ENCODE results near the gene BTF3.
"Not testable (repeated sequence)": the region's sequence is repeated elsewhere in the genome, so short reads cannot be mapped to it uniquely, and the experiment has no call there.

Gene BTF3

DNA sequence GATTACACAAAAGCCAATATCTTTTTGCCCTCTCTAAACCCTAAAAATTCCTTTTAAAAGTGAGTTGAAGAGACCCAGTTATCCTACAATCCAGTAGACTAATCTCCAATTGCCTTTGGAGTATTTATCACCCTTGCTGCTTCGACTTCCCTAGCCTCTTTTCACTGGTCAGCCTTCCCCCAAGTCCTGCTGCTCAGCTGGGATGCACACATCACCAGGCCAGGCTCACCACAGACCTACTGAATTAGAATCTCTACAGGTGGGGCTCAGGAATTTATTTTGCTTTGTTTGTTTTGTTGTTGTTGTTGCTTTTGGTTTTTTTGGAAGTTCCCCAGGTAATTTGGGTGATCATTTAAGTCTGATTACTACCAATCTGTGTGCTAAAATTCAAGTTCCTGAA lies 38.1 kb upstream of the BTF3 start:
- no peak overlapping the region for H3K9ac ChIP-seq (ENCODE audit: low read depth in 1 of 2, low read length in 2 of 2)
- no peak overlapping the region for H3K4me3 ChIP-seq (ENCODE audit: low read length in 2 of 2)
- H3K9me3 ChIP-seq (ENCODE audit: control insufficient read depth in 2 of 2, low read length in 2 of 2): no peaks in the 10 kb centered on the region
- no peaks in the 10 kb centered on the region for H3K4me1 ChIP-seq (ENCODE audit: control insufficient read depth in 2 of 2, insufficient read depth in 2 of 2, low read length in 2 of 2)
- no peak overlapping the region for H3K27ac ChIP-seq (ENCODE audit: low read depth in 2 of 2, low read length in 2 of 2)
- H3K27me3 ChIP-seq (ENCODE audit: control insufficient read depth in 2 of 2, insufficient read depth in 2 of 2, low read length in 2 of 2): no peaks in the 10 kb centered on the region
- no peaks in the 10 kb centered on the region for H3K36me3 ChIP-seq (ENCODE audit: control insufficient read depth in 2 of 2, insufficient read depth in 2 of 2, low read length in 2 of 2)

DNA sequence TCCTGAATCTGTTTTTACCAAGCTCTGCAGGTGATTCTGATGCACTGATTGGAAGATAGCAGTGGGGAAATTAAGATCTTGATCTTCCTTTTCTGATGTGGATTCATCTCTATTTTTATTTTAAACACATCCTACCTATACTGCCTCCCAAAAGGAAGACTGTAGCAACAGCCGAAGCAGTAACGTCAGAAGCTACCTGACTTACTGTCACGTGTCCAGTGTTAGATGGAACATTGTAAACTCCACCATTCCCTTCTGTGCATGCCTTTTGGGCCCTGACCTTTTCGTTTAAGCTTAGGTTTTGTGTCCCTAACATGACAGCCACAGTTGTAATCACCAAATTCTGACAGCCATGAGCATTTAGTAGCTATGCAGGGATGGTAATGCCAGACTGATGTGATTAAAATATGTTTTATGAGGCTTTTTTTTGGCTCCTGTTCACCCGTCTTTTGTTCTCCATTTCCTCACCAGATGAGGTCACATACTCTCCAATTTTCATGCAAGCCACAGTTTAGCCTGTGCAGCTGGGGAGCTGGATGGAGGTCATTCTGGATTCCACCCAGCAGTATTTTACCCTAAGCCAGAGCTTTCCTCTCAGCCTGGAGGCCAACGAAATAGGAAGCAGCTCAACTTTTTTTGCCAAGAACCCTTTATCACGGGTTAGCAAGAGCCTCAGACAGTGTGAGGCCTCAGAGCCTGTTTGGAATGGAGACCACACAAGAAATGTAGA lies 34.1 kb upstream of the BTF3 start:
- Histone ChIP-seq H3K4me3 (ENCODE audit: low read length in 2 of 2) (no peak overlapping the region), H3K27ac (ENCODE audit: low read depth in 2 of 2, low read length in 2 of 2) (no peak overlapping the region), H3K36me3 (ENCODE audit: control insufficient read depth in 2 of 2, insufficient read depth in 2 of 2, low read length in 2 of 2) (no peaks in the 10 kb centered on the region), H3K4me1 (ENCODE audit: control insufficient read depth in 2 of 2, insufficient read depth in 2 of 2, low read length in 2 of 2) (no peaks in the 10 kb centered on the region), H3K9ac (ENCODE audit: low read depth in 1 of 2, low read length in 2 of 2) (no peak overlapping the region), H3K9me3 (ENCODE audit: control insufficient read depth in 2 of 2, low read length in 2 of 2) (no peaks in the 10 kb centered on the region), H3K27me3 (ENCODE audit: control insufficient read depth in 2 of 2, insufficient read depth in 2 of 2, low read length in 2 of 2) (no peaks in the 10 kb centered on the region)

DNA sequence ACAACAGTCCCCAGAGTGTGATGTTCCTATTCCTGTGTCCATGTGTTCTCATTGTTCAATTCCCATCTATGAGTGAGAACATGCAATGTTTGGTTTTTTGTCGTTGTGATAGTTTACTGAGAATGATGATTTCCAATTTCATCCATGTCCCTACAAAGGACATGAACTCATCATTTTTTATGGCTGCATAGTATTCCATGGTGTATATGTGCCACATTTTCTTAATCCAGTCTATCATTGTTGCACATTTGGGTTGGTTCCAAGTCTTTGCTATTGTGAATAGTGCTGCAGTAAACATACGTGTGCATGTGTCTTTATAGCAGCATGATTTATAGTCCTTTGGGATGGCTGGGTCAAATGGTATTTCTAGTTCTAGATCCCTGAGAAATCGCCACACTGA lies 29.6 kb upstream of the BTF3 start:
- not testable (repeated sequence) for H3K4me1 ChIP-seq (ENCODE audit: control insufficient read depth in 2 of 2, insufficient read depth in 2 of 2, low read length in 2 of 2); H3K4me3 ChIP-seq (ENCODE audit: low read length in 2 of 2); H3K9me3 ChIP-seq (ENCODE audit: control insufficient read depth in 2 of 2, low read length in 2 of 2); H3K9ac ChIP-seq (ENCODE audit: low read depth in 1 of 2, low read length in 2 of 2); H3K27me3 ChIP-seq (ENCODE audit: control insufficient read depth in 2 of 2, insufficient read depth in 2 of 2, low read length in 2 of 2); H3K36me3 ChIP-seq (ENCODE audit: control insufficient read depth in 2 of 2, insufficient read depth in 2 of 2, low read length in 2 of 2); H3K27ac ChIP-seq (ENCODE audit: low read depth in 2 of 2, low read length in 2 of 2)

DNA sequence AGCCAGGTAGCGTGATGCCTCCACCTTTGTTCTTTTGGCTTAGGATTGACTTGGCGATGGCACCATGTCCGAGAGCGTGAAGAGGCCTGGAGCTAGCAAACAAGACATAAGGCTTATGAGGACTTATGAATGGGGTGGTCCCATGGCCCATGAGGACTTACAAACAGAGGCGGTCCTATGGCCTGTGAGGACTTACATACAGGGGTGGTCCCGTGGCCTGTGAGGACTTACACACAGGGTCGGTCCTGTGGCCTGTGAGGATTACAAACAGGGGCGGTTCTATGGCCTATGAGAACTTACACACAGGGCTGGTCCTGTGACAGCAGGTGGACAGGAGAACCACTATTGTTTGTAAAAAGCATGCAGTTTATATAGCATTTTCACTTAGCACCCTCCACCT lies 28.4 kb upstream of the BTF3 start:
- Histone ChIP-seq H3K9me3 (ENCODE audit: control insufficient read depth in 2 of 2, low read length in 2 of 2) (no peaks in the 10 kb centered on the region), H3K27me3 (ENCODE audit: control insufficient read depth in 2 of 2, insufficient read depth in 2 of 2, low read length in 2 of 2) (peaks cover 0 to 2% of the 10 kb centered on the region in 2 donors), H3K27ac (ENCODE audit: low read depth in 2 of 2, low read length in 2 of 2) (no peak overlapping the region), H3K4me1 (ENCODE audit: control insufficient read depth in 2 of 2, insufficient read depth in 2 of 2, low read length in 2 of 2) (no peaks in the 10 kb centered on the region), H3K9ac (ENCODE audit: low read depth in 1 of 2, low read length in 2 of 2) (no peak overlapping the region), H3K36me3 (ENCODE audit: control insufficient read depth in 2 of 2, insufficient read depth in 2 of 2, low read length in 2 of 2) (no peaks in the 10 kb centered on the region), H3K4me3 (ENCODE audit: low read length in 2 of 2) (no peak overlapping the region)

DNA sequence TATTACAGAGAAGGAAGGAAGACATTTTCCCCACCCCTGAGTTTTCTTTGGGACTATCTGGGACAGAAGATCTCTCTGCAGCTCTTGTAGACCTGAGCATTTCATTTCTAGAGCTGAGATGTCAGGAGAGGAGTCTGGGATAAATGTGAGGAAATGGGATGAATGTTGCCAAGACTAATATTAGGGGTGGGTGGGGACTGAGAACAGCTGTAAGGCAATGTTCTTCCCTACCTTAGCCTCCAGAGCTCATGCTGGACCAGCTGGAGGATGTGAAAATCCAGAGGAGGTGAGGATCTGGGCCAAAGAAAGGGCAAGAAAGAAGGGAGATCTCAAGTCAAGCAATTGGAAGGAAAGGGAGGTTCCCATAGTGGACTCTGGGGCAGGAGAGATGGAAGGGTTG lies 26.6 kb upstream of the BTF3 start:
- H3K27me3 ChIP-seq (ENCODE audit: control insufficient read depth in 2 of 2, insufficient read depth in 2 of 2, low read length in 2 of 2): peaks cover 0 to 2% of the 10 kb centered on the region in 2 donors
- no peak overlapping the region for H3K27ac ChIP-seq (ENCODE audit: low read depth in 2 of 2, low read length in 2 of 2)
- H3K9ac ChIP-seq (ENCODE audit: low read depth in 1 of 2, low read length in 2 of 2): no peak overlapping the region
- no peaks in the 10 kb centered on the region for H3K4me1 ChIP-seq (ENCODE audit: control insufficient read depth in 2 of 2, insufficient read depth in 2 of 2, low read length in 2 of 2)
- H3K9me3 ChIP-seq (ENCODE audit: control insufficient read depth in 2 of 2, low read length in 2 of 2): no peaks in the 10 kb centered on the region
- H3K4me3 ChIP-seq (ENCODE audit: low read length in 2 of 2): no peak overlapping the region
- no peaks in the 10 kb centered on the region for H3K36me3 ChIP-seq (ENCODE audit: control insufficient read depth in 2 of 2, insufficient read depth in 2 of 2, low read length in 2 of 2)

DNA sequence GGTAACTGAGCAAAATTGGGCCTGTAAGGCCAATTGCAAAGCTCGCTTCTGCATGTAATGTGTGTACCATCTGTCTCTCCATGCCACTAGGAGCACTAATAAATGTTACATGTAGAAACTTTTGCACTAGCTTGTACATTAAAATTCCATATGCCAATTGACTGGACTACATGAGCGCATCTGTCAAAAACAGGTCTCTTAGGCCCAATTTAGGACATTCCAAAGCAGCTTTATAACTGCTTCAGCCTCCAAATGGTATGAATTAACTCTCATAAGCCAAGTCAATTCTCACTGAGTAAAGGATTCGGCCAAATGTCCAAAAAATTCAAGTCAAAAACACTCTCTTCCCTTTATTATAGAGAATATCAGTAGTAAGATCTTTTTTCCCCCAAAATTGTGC lies 26.1 kb upstream of the BTF3 start:
- H3K9me3 ChIP-seq (ENCODE audit: control insufficient read depth in 2 of 2, low read length in 2 of 2): no peaks in the 10 kb centered on the region
- H3K4me3 ChIP-seq (ENCODE audit: low read length in 2 of 2): no peak overlapping the region
- H3K27me3 ChIP-seq (ENCODE audit: control insufficient read depth in 2 of 2, insufficient read depth in 2 of 2, low read length in 2 of 2): peaks cover 0 to 2% of the 10 kb centered on the region in 2 donors
- no peaks in the 10 kb centered on the region for H3K36me3 ChIP-seq (ENCODE audit: control insufficient read depth in 2 of 2, insufficient read depth in 2 of 2, low read length in 2 of 2)
- H3K4me1 ChIP-seq (ENCODE audit: control insufficient read depth in 2 of 2, insufficient read depth in 2 of 2, low read length in 2 of 2): no peaks in the 10 kb centered on the region
- H3K9ac ChIP-seq (ENCODE audit: low read depth in 1 of 2, low read length in 2 of 2): no peak overlapping the region
- no peak overlapping the region for H3K27ac ChIP-seq (ENCODE audit: low read depth in 2 of 2, low read length in 2 of 2)

DNA sequence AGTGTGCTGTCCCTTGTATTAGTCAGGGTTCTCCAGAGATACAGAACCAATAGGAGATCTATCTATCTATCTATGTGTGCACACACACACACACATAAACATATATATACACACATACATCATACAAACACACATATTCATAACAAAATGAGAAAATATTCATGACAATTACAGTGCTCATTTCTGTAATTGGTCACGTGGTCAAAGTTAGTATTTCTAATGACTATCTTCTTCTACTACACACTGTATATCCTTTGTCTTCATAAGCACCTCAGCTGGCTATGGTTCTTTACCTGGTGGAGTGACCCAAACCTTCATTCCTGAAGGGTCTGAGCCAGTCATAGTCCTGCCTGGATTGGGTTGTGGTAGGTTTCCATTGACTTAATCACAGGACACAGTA lies 17.7 kb upstream of the BTF3 start:
- Histone ChIP-seq H3K4me1 (ENCODE audit: control insufficient read depth in 2 of 2, insufficient read depth in 2 of 2, low read length in 2 of 2) (no peaks in the 10 kb centered on the region), H3K4me3 (ENCODE audit: low read length in 2 of 2) (no peak overlapping the region), H3K27ac (ENCODE audit: low read depth in 2 of 2, low read length in 2 of 2) (no peak overlapping the region), H3K9ac (ENCODE audit: low read depth in 1 of 2, low read length in 2 of 2) (no peak overlapping the region), H3K27me3 (ENCODE audit: control insufficient read depth in 2 of 2, insufficient read depth in 2 of 2, low read length in 2 of 2) (peaks cover 2 to 5% of the 10 kb centered on the region in 2 donors), H3K9me3 (ENCODE audit: control insufficient read depth in 2 of 2, low read length in 2 of 2) (no peaks in the 10 kb centered on the region), H3K36me3 (ENCODE audit: control insufficient read depth in 2 of 2, insufficient read depth in 2 of 2, low read length in 2 of 2) (no peaks in the 10 kb centered on the region)

DNA sequence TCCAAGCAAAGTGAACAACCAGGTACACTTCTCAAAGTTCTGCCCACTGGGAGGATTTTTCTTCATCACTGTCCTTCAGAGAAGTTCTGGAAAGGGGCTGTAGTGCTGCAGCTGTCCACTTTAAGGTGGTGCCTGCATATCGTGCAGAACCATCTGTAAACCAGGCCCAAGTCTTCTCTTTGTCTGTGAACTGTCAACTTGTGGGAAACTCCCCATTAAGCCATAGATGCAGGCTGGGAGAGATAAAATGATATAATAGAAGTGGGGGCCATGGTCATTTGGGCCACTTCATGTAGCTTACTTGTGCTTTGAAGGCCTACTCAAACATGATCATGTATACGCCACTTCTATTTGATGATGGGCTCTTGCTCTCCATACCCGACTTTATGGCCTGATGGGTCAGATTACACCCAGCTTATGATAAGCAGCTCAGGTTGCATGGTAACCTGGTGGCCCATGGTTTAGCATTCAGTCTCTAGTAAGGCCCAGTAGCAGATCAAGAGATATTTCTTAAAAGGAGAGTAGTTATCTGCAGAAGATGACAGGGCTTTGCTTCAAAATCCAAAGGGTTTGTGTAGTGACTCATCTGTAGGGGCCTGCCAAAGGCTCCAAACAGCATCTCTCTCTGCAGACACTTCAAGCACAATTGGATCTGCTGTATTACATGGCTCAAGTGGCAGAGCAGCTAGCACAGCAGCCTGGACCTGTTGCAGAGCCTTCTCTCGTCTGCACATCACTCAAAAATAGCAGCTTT lies 15.7 kb upstream of the BTF3 start:
- Histone ChIP-seq H3K9ac (ENCODE audit: low read depth in 1 of 2, low read length in 2 of 2) (no peak overlapping the region), H3K9me3 (ENCODE audit: control insufficient read depth in 2 of 2, low read length in 2 of 2) (no peaks in the 10 kb centered on the region), H3K4me1 (ENCODE audit: control insufficient read depth in 2 of 2, insufficient read depth in 2 of 2, low read length in 2 of 2) (no peaks in the 10 kb centered on the region), H3K4me3 (ENCODE audit: low read length in 2 of 2) (no peak overlapping the region), H3K27ac (ENCODE audit: low read depth in 2 of 2, low read length in 2 of 2) (no peak overlapping the region), H3K36me3 (ENCODE audit: control insufficient read depth in 2 of 2, insufficient read depth in 2 of 2, low read length in 2 of 2) (no peaks in the 10 kb centered on the region), H3K27me3 (ENCODE audit: control insufficient read depth in 2 of 2, insufficient read depth in 2 of 2, low read length in 2 of 2) (peaks cover 2 to 9% of the 10 kb centered on the region in 2 donors)

DNA sequence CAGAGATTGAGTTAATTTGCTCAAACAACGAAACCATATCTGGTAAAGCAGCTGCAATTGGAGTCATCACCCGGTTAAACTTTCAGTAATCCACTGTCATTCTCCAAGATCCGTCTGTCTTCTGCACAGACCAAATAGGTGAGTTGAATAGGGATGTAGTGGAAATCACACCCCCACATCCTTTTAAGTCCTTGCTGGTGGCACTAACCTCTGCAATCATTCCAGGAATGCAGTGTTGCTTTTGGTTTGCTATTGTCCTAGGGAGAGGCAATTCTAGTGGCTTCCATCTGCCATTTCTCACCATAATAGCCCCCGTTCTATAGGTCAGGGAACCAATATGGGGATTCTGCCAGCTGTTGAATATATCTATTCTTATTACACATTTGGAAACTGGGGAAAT lies 14.6 kb upstream of the BTF3 start:
- Histone ChIP-seq H3K27me3 (ENCODE audit: control insufficient read depth in 2 of 2, insufficient read depth in 2 of 2, low read length in 2 of 2) (peaks cover 2 to 11% of the 10 kb centered on the region in 2 donors), H3K36me3 (ENCODE audit: control insufficient read depth in 2 of 2, insufficient read depth in 2 of 2, low read length in 2 of 2) (no peaks in the 10 kb centered on the region), H3K9me3 (ENCODE audit: control insufficient read depth in 2 of 2, low read length in 2 of 2) (no peaks in the 10 kb centered on the region), H3K9ac (ENCODE audit: low read depth in 1 of 2, low read length in 2 of 2) (no peak overlapping the region), H3K4me1 (ENCODE audit: control insufficient read depth in 2 of 2, insufficient read depth in 2 of 2, low read length in 2 of 2) (no peaks in the 10 kb centered on the region), H3K27ac (ENCODE audit: low read depth in 2 of 2, low read length in 2 of 2) (no peak overlapping the region), H3K4me3 (ENCODE audit: low read length in 2 of 2) (no peak overlapping the region)

DNA sequence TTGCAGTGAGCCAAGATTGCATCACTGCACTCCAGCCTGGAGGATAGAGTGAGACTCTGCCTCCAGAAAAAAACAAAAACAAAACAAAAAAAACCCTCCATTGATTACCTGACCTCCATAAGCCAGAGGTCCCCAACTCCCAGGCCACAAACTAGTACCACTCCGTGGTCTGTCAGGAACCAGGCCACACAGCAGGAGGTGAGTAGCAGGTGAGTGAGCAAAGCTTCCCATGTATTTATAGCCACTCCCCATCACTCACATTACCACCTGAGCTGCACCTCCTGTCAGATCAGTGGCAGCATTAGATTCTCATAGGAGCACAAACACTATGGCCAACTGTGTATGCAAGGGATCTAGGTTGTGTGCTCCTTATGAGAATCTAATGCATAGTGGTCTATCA lies 13.7 kb upstream of the BTF3 start:
- Histone ChIP-seq H3K9ac (ENCODE audit: low read depth in 1 of 2, low read length in 2 of 2) (no peak overlapping the region), H3K27me3 (ENCODE audit: control insufficient read depth in 2 of 2, insufficient read depth in 2 of 2, low read length in 2 of 2) (peaks cover 2 to 11% of the 10 kb centered on the region in 2 donors)

More for the DNA sequence above, 13.7 kb upstream of the BTF3 start:
- Histone ChIP-seq H3K9me3 (ENCODE audit: control insufficient read depth in 2 of 2, low read length in 2 of 2) (no peaks in the 10 kb centered on the region), H3K4me1 (ENCODE audit: control insufficient read depth in 2 of 2, insufficient read depth in 2 of 2, low read length in 2 of 2) (no peaks in the 10 kb centered on the region), H3K27ac (ENCODE audit: low read depth in 2 of 2, low read length in 2 of 2) (no peak overlapping the region), H3K36me3 (ENCODE audit: control insufficient read depth in 2 of 2, insufficient read depth in 2 of 2, low read length in 2 of 2) (no peaks in the 10 kb centered on the region), H3K4me3 (ENCODE audit: low read length in 2 of 2) (no peak overlapping the region)
